Measurements from ENCODE around the gene C20orf141. TPM values are rescaled to one million over a fixed set of nuclear protein-coding genes. Genes with fewer than 3 reads are reported as not detected.
"Not testable (repeated sequence)": the region's sequence is repeated elsewhere in the genome, so short reads cannot be mapped to it uniquely, and the experiment has no call there.

C20orf141 gene
- total RNA-seq, 1 donor from 2014 or later, result not detected

DNA sequence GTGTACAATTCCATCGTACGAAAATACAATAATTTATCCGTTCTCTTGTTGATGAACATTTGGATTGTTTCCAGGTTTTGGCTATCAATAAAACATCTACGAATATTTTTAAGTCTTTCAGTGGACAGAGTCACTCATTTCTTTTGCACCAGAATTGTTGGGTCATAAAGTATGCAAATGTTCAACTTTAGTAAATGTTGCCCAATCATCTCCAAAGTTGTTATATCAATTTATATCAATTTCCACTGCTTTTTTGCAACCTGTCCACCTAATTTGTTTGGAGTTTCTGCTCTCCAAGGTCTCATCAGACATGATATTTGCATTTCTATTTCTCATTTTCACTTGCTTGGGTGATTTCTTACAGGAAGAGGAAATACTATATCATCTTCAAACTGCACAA lies 11.9 kb downstream of the C20orf141 start:
- Histone ChIP-seq H3K27ac (ENCODE audit: low read depth, low read length) (no peak overlapping the region), H3K79me2 (ENCODE audit: insufficient read depth, low read length) (no peaks in the 10 kb centered on the region), H3K4me2 (ENCODE audit: low read length) (no peak overlapping the region), H3K27me3 (ENCODE audit: insufficient read depth, low read length) (peaks cover 25% of the 10 kb centered on the region), H3K9me3 (ENCODE audit: insufficient read depth, low read depth, low read length) (no peaks in the 10 kb centered on the region), H3K36me3 (ENCODE audit: insufficient read depth, low read length) (no peaks in the 10 kb centered on the region), H4K20me1 (ENCODE audit: insufficient read depth, low read length) (no peaks in the 10 kb centered on the region), H2AFZ (ENCODE audit: low read depth, low read length) (no peak overlapping the region), H3K4me1 (ENCODE audit: insufficient read depth, low read length) (peaks cover under 1% of the 10 kb centered on the region), H3K9ac (ENCODE audit: low read length) (no peak overlapping the region), H3K4me3 (ENCODE audit: insufficient read depth, low read depth, low read length) (no peak overlapping the region)
- FAIRE-seq (no peak), DNase-seq (ENCODE audit: low read depth) (no peak)
- Mint-ChIP-seq H3K9me3 (ENCODE audit: unreplicated experiment) (peaks cover 4% of the 10 kb centered on the region), H3K4me1 (ENCODE audit: low read depth, unreplicated experiment) (peaks cover 4% of the 10 kb centered on the region), H3K4me3 (ENCODE audit: unreplicated experiment) (no peak overlapping the region), H3K27me3 (ENCODE audit: low read depth, unreplicated experiment) (peaks cover 22% of the 10 kb centered on the region), H3K27ac (ENCODE audit: unreplicated experiment) (no peak overlapping the region), H3K36me3 (ENCODE audit: low read depth, unreplicated experiment) (no peaks in the 10 kb centered on the region)
- TF ChIP-seq EZH2 (IDR thresholded peaks at IDR 0.05; ENCODE audit: insufficient read depth, low read length), result no peak
- TF ChIP-seq, protein P1, sequence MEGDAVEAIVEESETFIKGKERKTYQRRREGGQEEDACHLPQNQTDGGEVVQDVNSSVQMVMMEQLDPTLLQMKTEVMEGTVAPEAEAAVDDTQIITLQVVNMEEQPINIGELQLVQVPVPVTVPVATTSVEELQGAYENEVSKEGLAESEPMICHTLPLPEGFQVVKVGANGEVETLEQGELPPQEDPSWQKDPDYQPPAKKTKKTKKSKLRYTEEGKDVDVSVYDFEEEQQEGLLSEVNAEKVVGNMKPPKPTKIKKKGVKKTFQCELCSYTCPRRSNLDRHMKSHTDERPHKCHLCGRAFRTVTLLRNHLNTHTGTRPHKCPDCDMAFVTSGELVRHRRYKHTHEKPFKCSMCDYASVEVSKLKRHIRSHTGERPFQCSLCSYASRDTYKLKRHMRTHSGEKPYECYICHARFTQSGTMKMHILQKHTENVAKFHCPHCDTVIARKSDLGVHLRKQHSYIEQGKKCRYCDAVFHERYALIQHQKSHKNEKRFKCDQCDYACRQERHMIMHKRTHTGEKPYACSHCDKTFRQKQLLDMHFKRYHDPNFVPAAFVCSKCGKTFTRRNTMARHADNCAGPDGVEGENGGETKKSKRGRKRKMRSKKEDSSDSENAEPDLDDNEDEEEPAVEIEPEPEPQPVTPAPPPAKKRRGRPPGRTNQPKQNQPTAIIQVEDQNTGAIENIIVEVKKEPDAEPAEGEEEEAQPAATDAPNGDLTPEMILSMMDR (IDR thresholded peaks at IDR 0.05; ENCODE audit: insufficient read depth, low read depth, low read length), result no peak

DNA sequence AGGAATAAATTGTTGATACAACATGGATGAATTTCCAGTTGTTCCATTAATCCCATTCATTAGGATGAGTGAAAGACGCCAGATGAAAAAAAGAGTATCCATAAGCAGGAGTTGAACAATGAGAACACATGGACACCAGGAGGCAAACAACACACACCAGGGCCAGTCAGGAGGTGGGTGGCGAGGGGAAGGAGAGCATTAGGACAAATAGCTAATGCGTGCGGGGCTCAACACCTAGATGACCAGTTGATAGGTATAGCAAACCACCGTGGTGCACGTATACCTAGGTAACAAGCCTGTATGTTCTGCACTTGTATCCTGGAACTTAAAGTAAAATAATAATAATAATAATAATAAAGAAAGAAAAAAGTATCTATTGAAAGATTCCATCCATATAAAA lies 14.6 kb downstream of the C20orf141 start:
- Histone ChIP-seq H3K9me3 (ENCODE audit: insufficient read depth, low read depth, low read length) (no peaks in the 10 kb centered on the region), H3K9ac (ENCODE audit: low read length) (no peak overlapping the region), H3K4me3 (ENCODE audit: insufficient read depth, low read depth, low read length) (no peak overlapping the region), H3K27ac (ENCODE audit: low read depth, low read length) (no peak overlapping the region), H4K20me1 (ENCODE audit: insufficient read depth, low read length) (no peaks in the 10 kb centered on the region), H3K4me1 (ENCODE audit: insufficient read depth, low read length) (peaks cover 5% of the 10 kb centered on the region), H3K4me2 (ENCODE audit: low read length) (no peak overlapping the region), H2AFZ (ENCODE audit: low read depth, low read length) (no peak overlapping the region), H3K79me2 (ENCODE audit: insufficient read depth, low read length) (no peaks in the 10 kb centered on the region), H3K27me3 (ENCODE audit: insufficient read depth, low read length) (peaks cover 19% of the 10 kb centered on the region), H3K36me3 (ENCODE audit: insufficient read depth, low read length) (no peaks in the 10 kb centered on the region)
- FAIRE-seq (no peak), DNase-seq (ENCODE audit: low read depth) (no peak)
- Mint-ChIP-seq H3K9me3 (ENCODE audit: unreplicated experiment) (peaks cover 2% of the 10 kb centered on the region), H3K4me1 (ENCODE audit: low read depth, unreplicated experiment) (peaks cover 5% of the 10 kb centered on the region), H3K36me3 (ENCODE audit: low read depth, unreplicated experiment) (peaks cover 3% of the 10 kb centered on the region), H3K4me3 (ENCODE audit: unreplicated experiment) (no peak overlapping the region), H3K27ac (ENCODE audit: unreplicated experiment) (no peak overlapping the region), H3K27me3 (ENCODE audit: low read depth, unreplicated experiment) (peaks cover 21% of the 10 kb centered on the region)
- TF ChIP-seq, protein P1 (IDR thresholded peaks at IDR 0.05; ENCODE audit: insufficient read depth, low read depth, low read length), result no peak
- no peak for TF ChIP-seq EZH2 (IDR thresholded peaks at IDR 0.05; ENCODE audit: insufficient read depth, low read length)

DNA sequence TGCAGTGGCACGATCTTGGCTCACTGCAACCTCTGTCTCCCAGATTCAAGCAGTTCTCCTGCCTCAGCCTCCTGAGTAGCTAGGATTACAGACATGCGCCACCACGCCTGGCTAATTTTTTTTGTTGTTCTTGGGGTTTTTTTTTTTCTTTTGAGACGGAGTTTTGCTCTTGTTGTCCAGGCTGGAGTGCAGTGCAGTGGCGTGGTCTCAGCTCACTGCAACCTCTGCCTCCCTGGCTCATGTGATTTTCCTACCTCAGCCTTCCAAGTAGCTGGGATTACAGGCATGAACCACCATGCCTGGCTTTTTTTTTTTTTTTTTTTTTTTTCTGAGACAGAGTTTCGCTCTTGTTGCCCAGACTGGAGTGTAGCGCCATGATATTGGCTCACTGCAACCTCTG lies 16.4 kb downstream of the C20orf141 start:
- not testable (repeated sequence) for H3K4me1 Mint-ChIP-seq (ENCODE audit: low read depth, unreplicated experiment); FAIRE-seq

More for the DNA sequence above, 16.4 kb downstream of the C20orf141 start:
- Mint-ChIP-seq H3K27me3 (ENCODE audit: low read depth, unreplicated experiment) (peaks cover 18% of the 10 kb centered on the region), H3K36me3 (ENCODE audit: low read depth, unreplicated experiment) (peaks cover 12% of the 10 kb centered on the region)
- not testable (repeated sequence) for H3K9me3 Mint-ChIP-seq (ENCODE audit: unreplicated experiment); H4K20me1 ChIP-seq (ENCODE audit: insufficient read depth, low read length); H3K4me2 ChIP-seq (ENCODE audit: low read length); H2AFZ ChIP-seq (ENCODE audit: low read depth, low read length); H3K9me3 ChIP-seq (ENCODE audit: insufficient read depth, low read depth, low read length); H3K79me2 ChIP-seq (ENCODE audit: insufficient read depth, low read length); H3K4me3 Mint-ChIP-seq (ENCODE audit: unreplicated experiment); H3K27ac ChIP-seq (ENCODE audit: low read depth, low read length); DNase-seq (ENCODE audit: low read depth); H3K4me1 ChIP-seq (ENCODE audit: insufficient read depth, low read length); H3K9ac ChIP-seq (ENCODE audit: low read length); H3K36me3 ChIP-seq (ENCODE audit: insufficient read depth, low read length); H3K4me3 ChIP-seq (ENCODE audit: insufficient read depth, low read depth, low read length); H3K27ac Mint-ChIP-seq (ENCODE audit: unreplicated experiment)
- peaks cover 16% of the 10 kb centered on the region for H3K27me3 ChIP-seq (ENCODE audit: insufficient read depth, low read length)
